ENCODE results near the gene COX7A2. TPM values are rescaled to one million over a fixed set of nuclear protein-coding genes. Genes with fewer than 3 reads are reported as not detected.

COX7A2 gene, protein sequence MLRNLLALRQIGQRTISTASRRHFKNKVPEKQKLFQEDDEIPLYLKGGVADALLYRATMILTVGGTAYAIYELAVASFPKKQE
- 100 to 1,000 TPM; 469 to 471 TPM for total RNA-seq

DNA sequence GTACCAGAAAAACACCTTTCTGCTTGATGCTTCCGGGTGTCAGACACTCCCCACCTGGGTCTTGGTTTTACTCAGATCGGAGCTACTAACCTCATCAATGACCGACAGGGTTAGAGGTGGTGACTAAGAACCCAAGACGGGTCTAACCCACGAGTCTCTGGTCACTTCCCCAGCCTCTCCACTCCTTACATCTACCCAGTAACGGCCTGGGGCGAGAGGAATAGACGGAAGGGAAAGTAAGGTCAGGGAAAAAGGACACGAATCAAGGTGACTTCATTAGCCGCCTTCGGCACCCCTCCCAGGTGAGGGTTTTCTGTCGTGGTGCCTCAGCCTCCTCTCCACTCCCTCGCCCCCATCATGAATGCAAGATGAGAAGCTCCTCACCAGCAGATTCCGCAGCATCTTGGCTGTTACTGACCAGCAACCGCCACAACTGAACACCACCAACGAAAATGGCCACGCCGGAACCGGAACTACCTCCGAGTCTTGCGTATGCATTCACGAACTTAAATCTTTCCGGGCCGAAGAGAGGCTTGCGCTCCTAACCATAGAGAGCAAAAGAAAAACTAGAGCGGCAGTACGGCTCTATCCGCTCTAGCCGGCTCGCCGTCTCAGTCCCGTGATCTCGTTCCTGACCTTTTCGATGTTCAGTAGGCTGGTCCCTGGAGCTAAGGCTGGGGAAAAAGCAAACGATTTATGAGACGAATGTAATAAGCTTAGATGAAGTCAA is at the start of gene COX7A2:
Gene COX7A2 (minus strand): TSS at position 469 of the 730 bp plus-strand sequence. CDS start 67 bp downstream, at position 402.
- Mint-ChIP-seq H3K9me3 (no peaks in the 10 kb centered on the region), H3K4me3 (peak within 1 kb of the TSS; percentile 91), H3K4me1 (peaks cover 35% of the 10 kb centered on the region), H3K27ac (peak within 1 kb of the TSS; percentile 94), H3K27me3 (peaks cover 15% of the 10 kb centered on the region), H3K36me3 (ENCODE audit: low read depth) (peaks cover 29% of the 10 kb centered on the region)
- CTCF ChIA-PET, result interaction anchor here (1.0 to 1.8 kb wide), 6 partner anchors 10 to 41 kb away, joined by 3 to 10 read pairs (median 5); partner anchors contain the start of gene TMEM30A
- peak; percentile 90 for DNase-seq
- POLR2A ChIA-PET, result interaction anchor here (0.5 to 3.6 kb wide), 26 partner anchors 9 to 1589 kb away, joined by 3 to 72 read pairs (median 4); partner anchors contain the start of genes SENP6, SLC17A5 and TMEM30A

- POLR2A ChIA-PET, result no interaction called here
Observed at GRCh38 chr6:75292555-75292954, 49.0 kb upstream of the COX7A2 start.

DNA sequence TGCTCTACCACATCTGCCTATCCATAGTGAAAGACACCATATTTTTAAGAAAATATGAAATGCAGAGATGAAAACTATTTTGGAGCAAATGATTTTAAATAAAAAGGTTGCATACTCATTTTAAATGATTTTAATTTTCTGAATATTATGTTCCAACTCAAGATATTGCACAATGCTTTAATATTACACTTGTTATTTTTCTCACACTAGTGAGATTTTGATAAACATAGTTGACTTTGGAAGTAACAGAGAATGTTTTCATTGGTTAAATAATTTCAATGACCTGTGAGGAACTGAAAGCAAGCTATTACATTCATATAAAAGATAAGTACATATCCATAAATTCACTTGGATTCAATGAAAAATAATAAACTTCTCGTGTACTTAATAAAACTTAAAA is 48.1 kb upstream of the COX7A2 start:
- no peak overlapping the region for H3K4me3 Mint-ChIP-seq
- CTCF ChIA-PET, result no interaction called here
- no peaks in the 10 kb centered on the region for H3K27me3 Mint-ChIP-seq
- no peaks in the 10 kb centered on the region for H3K9me3 Mint-ChIP-seq
- DNase-seq, result no peak
- peaks cover 17% of the 10 kb centered on the region for H3K36me3 Mint-ChIP-seq (ENCODE audit: low read depth)
- H3K27ac Mint-ChIP-seq, result no peak overlapping the region
- POLR2A ChIA-PET, result no interaction called here
- peaks cover 34% of the 10 kb centered on the region for H3K4me1 Mint-ChIP-seq

More at GRCh38 chr6:75292555-75292954, 49.0 kb upstream of the COX7A2 start:
- Mint-ChIP-seq H3K27me3 (no peaks in the 10 kb centered on the region), H3K4me1 (peaks cover 26% of the 10 kb centered on the region), H3K4me3 (no peak overlapping the region), H3K36me3 (ENCODE audit: low read depth) (peaks cover 9% of the 10 kb centered on the region), H3K27ac (no peak overlapping the region), H3K9me3 (no peaks in the 10 kb centered on the region)
- CTCF ChIA-PET, result no interaction called here
- no peak for DNase-seq

DNA sequence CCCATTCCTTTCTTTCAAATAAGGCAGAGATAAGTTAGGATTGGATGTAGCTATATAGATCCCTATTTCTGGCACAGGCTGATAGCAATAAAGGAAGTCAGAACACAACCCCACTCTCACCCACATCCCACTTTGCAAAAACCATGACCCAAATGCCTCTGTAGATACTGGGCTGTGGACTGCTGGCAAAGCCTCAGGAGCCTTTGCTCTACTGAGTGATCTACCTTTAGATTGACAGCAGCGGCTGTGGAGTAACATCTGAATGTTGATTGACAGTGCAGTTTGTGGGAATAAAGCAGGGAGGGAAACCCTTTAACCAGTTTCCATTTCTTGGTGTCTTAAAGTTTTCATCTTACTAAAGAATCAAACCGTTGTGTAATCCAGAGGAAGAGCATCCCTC is 47.7 kb upstream of the COX7A2 start:
- Mint-ChIP-seq H3K27me3 (no peaks in the 10 kb centered on the region), H3K27ac (no peak overlapping the region), H3K4me3 (no peak overlapping the region), H3K36me3 (ENCODE audit: low read depth) (peaks cover 19% of the 10 kb centered on the region), H3K9me3 (no peaks in the 10 kb centered on the region), H3K4me1 (peaks cover 38% of the 10 kb centered on the region)
- CTCF ChIA-PET, result interaction anchor here (0.6 kb wide), 1 partner anchor 254 kb away, joined by 3 read pairs; no protein-coding TSS in a partner anchor
- DNase-seq, result no peak
- POLR2A ChIA-PET, result no interaction called here

DNA sequence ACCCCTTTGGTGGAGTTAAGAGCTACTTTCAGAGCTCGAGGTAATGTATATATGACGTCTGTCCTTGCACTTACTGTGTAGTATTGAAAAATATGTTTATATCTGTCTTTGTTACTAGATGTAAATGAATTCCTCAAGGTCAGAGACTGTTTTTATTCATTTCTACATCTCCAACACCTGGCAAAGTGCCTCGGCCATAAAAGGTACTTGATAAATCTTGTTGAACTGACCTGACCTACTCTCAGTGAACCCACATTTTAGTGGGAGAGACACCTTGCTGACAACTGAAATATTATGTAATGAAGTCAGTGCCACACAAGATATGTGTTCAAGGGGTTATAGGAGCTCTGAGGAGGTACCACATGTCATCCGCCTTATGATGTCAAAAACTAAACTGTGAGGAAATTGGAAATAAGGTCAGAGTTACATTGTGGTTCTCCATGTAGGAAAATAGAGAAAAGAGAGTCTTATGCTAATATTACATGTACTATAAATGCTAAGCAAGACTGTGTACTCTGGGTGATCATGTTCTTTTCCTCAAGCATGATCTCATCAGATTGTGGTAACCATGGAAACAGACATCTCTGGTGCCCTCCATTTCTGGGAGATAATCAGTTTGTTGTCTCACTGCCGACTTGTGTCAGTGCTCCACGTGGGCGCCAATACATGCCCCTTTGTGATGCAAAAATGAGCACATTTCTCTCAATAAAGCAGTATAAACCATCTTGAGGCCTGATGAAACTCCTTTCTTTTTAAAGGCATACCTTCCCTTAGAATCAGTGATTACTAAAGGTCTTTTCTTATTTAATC is 46.7 kb upstream of the COX7A2 start:
- Mint-ChIP-seq H3K27ac (no peak overlapping the region), H3K9me3 (no peaks in the 10 kb centered on the region), H3K4me3 (no peak overlapping the region), H3K27me3 (no peaks in the 10 kb centered on the region), H3K36me3 (ENCODE audit: low read depth) (peaks cover 19% of the 10 kb centered on the region), H3K4me1 (peaks cover 40% of the 10 kb centered on the region)
- ChIA-PET CTCF (interaction anchor here (0.6 kb wide), 1 partner anchor 255 kb away, joined by 3 read pairs; no protein-coding TSS in a partner anchor), POLR2A (interaction anchor here (1.2 kb wide), 1 partner anchor 47 kb away, joined by 3 read pairs; the partner anchor contains the start of gene COX7A2)
- DNase-seq, result no peak

- ChIA-PET POLR2A (no interaction called here), CTCF (interaction anchor here (0.7 kb wide), 1 partner anchor 78 kb away, joined by 3 read pairs; no protein-coding TSS in a partner anchor)
- Mint-ChIP-seq H3K4me3 (no peak overlapping the region), H3K36me3 (ENCODE audit: low read depth) (peaks cover 19% of the 10 kb centered on the region), H3K27me3 (no peaks in the 10 kb centered on the region), H3K27ac (no peak overlapping the region), H3K4me1 (peaks cover 40% of the 10 kb centered on the region), H3K9me3 (no peaks in the 10 kb centered on the region)
- DNase-seq, result no peak
Observed at GRCh38 chr6:75288023-75288422, 44.4 kb upstream of the COX7A2 start.

DNA sequence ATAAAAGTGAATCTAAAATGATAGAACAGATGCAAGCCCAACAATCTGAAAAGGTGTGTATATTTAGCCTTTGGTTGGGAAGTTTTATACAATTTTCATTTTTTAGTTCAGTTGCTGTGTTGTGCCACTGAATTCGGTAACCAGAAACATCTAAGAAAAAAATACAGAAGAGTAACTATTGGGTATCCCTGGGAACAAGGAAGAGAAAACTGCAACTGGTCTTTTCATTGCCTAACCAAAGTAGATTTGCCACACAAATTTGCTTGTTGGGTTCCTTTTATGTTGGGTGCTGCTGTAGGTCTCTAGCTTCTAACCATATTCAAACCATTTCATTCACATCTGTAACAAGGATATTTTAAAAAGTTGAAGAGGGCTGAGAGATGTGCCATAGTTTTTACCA is 43.8 kb upstream of the COX7A2 start:
- peaks cover 38% of the 10 kb centered on the region for H3K4me1 Mint-ChIP-seq
- CTCF ChIA-PET, result no interaction called here
- DNase-seq, result no peak
- no peaks in the 10 kb centered on the region for H3K9me3 Mint-ChIP-seq
- H3K27me3 Mint-ChIP-seq, result no peaks in the 10 kb centered on the region
- peak overlapping the region; percentile 33 for H3K27ac Mint-ChIP-seq
- H3K36me3 Mint-ChIP-seq (ENCODE audit: low read depth), result peaks cover 19% of the 10 kb centered on the region
- H3K4me3 Mint-ChIP-seq, result no peak overlapping the region
- POLR2A ChIA-PET, result no interaction called here

- peaks cover 19% of the 10 kb centered on the region for H3K36me3 Mint-ChIP-seq (ENCODE audit: low read depth)
- H3K4me1 Mint-ChIP-seq, result peaks cover 40% of the 10 kb centered on the region
- no peak overlapping the region for H3K4me3 Mint-ChIP-seq
- no peak for DNase-seq
- H3K9me3 Mint-ChIP-seq, result no peaks in the 10 kb centered on the region
- no peaks in the 10 kb centered on the region for H3K27me3 Mint-ChIP-seq
- CTCF ChIA-PET, result no interaction called here
- POLR2A ChIA-PET, result no interaction called here
- H3K27ac Mint-ChIP-seq, result peak overlapping the region; percentile 40
Observed at GRCh38 chr6:75286955-75287354, 43.4 kb upstream of the COX7A2 start.

- H3K27me3 Mint-ChIP-seq, result no peaks in the 10 kb centered on the region
- H3K27ac Mint-ChIP-seq, result no peak overlapping the region
- CTCF ChIA-PET, result interaction anchor here (1.1 to 2.1 kb wide), 4 partner anchors 9 to 318 kb away, joined by 3 to 10 read pairs (median 3); partner anchors contain the start of gene COX7A2
- H3K4me3 Mint-ChIP-seq, result no peak overlapping the region
- peaks cover 45% of the 10 kb centered on the region for H3K4me1 Mint-ChIP-seq
- DNase-seq, result no peak
- peaks cover 18% of the 10 kb centered on the region for H3K36me3 Mint-ChIP-seq (ENCODE audit: low read depth)
- no peaks in the 10 kb centered on the region for H3K9me3 Mint-ChIP-seq
- POLR2A ChIA-PET, result interaction anchor here (0.6 to 4.4 kb wide), 13 partner anchors 10 to 1896 kb away, joined by 3 to 72 read pairs (median 4); partner anchors contain the start of genes COX7A2 and SENP6
Observed at GRCh38 chr6:75285283-75285639, 41.7 kb upstream of the COX7A2 start.

GRCh38 chr6:75284632-75285282 is 41.2 kb upstream of the COX7A2 start, which contains the start of gene TMEM30A:
Gene TMEM30A, minus strand, starts transcription at chr6:75284792. Its CDS starts 154 bp downstream, at chr6:75284638.
- peaks cover 14% of the 10 kb centered on the region for H3K36me3 Mint-ChIP-seq (ENCODE audit: low read depth)
- no peak within 1 kb of the TSS for H3K27ac Mint-ChIP-seq
- H3K27me3 Mint-ChIP-seq, result no peaks in the 10 kb centered on the region
- POLR2A ChIA-PET, result interaction anchor here (0.6 to 4.4 kb wide), 16 partner anchors 9 to 1896 kb away, joined by 3 to 72 read pairs (median 4); partner anchors contain the start of genes COX7A2 and SENP6
- no peak within 1 kb of the TSS for H3K4me3 Mint-ChIP-seq
- H3K4me1 Mint-ChIP-seq, result peaks cover 47% of the 10 kb centered on the region
- H3K9me3 Mint-ChIP-seq, result no peaks in the 10 kb centered on the region
- CTCF ChIA-PET, result interaction anchor here (1.0 to 2.1 kb wide), 6 partner anchors 8 to 318 kb away, joined by 3 to 10 read pairs (median 4); partner anchors contain the start of gene COX7A2
- peak; percentile 97 for DNase-seq

- DNase-seq, result peak; percentile 19
- Mint-ChIP-seq H3K4me1 (peaks cover 50% of the 10 kb centered on the region), H3K27me3 (no peaks in the 10 kb centered on the region), H3K9me3 (no peaks in the 10 kb centered on the region), H3K4me3 (no peak overlapping the region), H3K36me3 (ENCODE audit: low read depth) (peaks cover 14% of the 10 kb centered on the region), H3K27ac (no peak overlapping the region)
- POLR2A ChIA-PET, result interaction anchor here (0.8 to 4.4 kb wide), 18 partner anchors 9 to 1764 kb away, joined by 3 to 72 read pairs (median 4); partner anchors contain the start of genes COX7A2, FILIP1 and SENP6
- CTCF ChIA-PET, result interaction anchor here (1.0 to 2.1 kb wide), 6 partner anchors 13 to 319 kb away, joined by 3 to 10 read pairs (median 4); partner anchors contain the start of gene COX7A2
Observed at GRCh38 chr6:75283907-75284631, 40.5 kb upstream of the COX7A2 start.

Data from activated CD4-positive, alpha-beta memory T cell treated with anti-CD3 and anti-CD28 coated beads, Interleukin-2, amount 10 ng/mL, durations not matched to agents 7 days and 5 days (primary cell).